NCI-H1417 (cell line): ENCODE data around the gene METTL6.
"Not testable (repeated sequence)": the region's sequence is repeated elsewhere in the genome, so short reads cannot be mapped to it uniquely, and the experiment has no call there.

Source experiments
- DNase-seq, 3 experiments: peaks; one replicate each; lab custom pipeline; 2025; lab: John Stamatoyannopoulos, UW

Gene METTL6

GRCh38 chr3:15404767-15405166, 22.6 kb downstream of the METTL6 start:
- no peak for DNase-seq

GRCh38 chr3:15403965-15404364, 23.4 kb downstream of the METTL6 start:
- no peak for DNase-seq

GRCh38 chr3:15403495-15403894, 23.8 kb downstream of the METTL6 start:
- no peak for DNase-seq

- DNase-seq, result no peak
These were observed 25.4 kb downstream of the METTL6 start for GRCh38 chr3:15401936-15402335.

- DNase-seq, result no peak
These were observed 27.4 kb downstream of the METTL6 start for GRCh38 chr3:15399970-15400369.

- not testable (repeated sequence) for DNase-seq
These were observed 28.6 kb downstream of the METTL6 start for GRCh38 chr3:15398731-15399133.

- not testable (repeated sequence) for DNase-seq
These were observed 34.1 kb downstream of the METTL6 start for GRCh38 chr3:15393252-15393651.

- no peak for DNase-seq
These were observed 36.3 kb downstream of the METTL6 start for GRCh38 chr3:15391007-15391406.

GRCh38 chr3:15390460-15390859, 36.9 kb downstream of the METTL6 start:
- no peak for DNase-seq

- not testable (repeated sequence) for DNase-seq
These were observed 39.0 kb downstream of the METTL6 start for GRCh38 chr3:15388335-15388734.

- no peak for DNase-seq
These were observed 39.6 kb downstream of the METTL6 start for GRCh38 chr3:15387735-15388134.

- no peak for DNase-seq
These were observed 40.2 kb downstream of the METTL6 start for GRCh38 chr3:15387171-15387581.

GRCh38 chr3:15386654-15386955, 40.7 kb downstream of the METTL6 start:
- not testable (repeated sequence) for DNase-seq

- no peak for DNase-seq
These were observed 41.3 kb downstream of the METTL6 start for GRCh38 chr3:15385901-15386653.

GRCh38 chr3:15385238-15385695, 42.1 kb downstream of the METTL6 start:
- DNase-seq, result not testable (repeated sequence)

GRCh38 chr3:15384510-15385237, 42.7 kb downstream of the METTL6 start:
- DNase-seq, result no peak

GRCh38 chr3:15382405-15382923, 44.9 kb downstream of the METTL6 start:
- DNase-seq, result no peak

GRCh38 chr3:15380980-15381890, 46.1 kb downstream of the METTL6 start:
- DNase-seq, result no peak

- DNase-seq, result peak; percentile 77 to 93 (median 83)
These were observed 49.2 kb downstream of the METTL6 start for GRCh38 chr3:15377961-15378791.

- no peak for DNase-seq
These were observed 51.8 kb downstream of the METTL6 start for GRCh38 chr3:15375461-15376000.

GRCh38 chr3:15372918-15373317, 54.4 kb downstream of the METTL6 start:
- no peak for DNase-seq
